ENCODE results near the gene RAPSN.
A peak's percentile ranks its signal among the peaks of the same experiment; 100 is the strongest.

The RAPSN gene

GRCh38 chr11:47406896-47407745, 41.8 kb downstream of the RAPSN start:
- no peak for DNase-seq

DNA sequence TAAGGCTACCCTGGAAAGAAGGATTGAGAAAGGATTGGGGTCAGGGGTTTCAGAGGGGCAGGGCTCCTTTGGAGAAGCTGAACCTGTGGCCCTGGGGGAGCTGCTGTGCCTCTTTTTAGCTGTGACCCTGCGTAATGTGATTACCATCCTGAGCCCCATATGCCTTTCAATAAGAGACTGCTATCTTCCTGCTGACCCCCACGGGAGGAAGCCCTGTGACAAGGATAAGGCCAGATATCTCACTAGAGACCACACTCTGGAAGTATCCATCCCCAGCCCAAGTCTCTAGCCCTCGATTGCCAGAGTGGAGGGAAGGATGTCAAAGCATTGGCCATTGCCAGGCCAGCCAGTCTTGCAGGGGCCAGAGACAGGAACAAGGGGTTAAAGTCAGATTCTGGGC, 45.4 kb downstream of the RAPSN start:
- no peak for DNase-seq

GRCh38 chr11:47403135-47403534, 45.8 kb downstream of the RAPSN start:
- DNase-seq, result no peak

- no peak for DNase-seq
Observed at GRCh38 chr11:47400768-47401279, 48.1 kb downstream of the RAPSN start.

GRCh38 chr11:47399860-47400767, 48.8 kb downstream of the RAPSN start:
- DNase-seq, result no peak

DNA sequence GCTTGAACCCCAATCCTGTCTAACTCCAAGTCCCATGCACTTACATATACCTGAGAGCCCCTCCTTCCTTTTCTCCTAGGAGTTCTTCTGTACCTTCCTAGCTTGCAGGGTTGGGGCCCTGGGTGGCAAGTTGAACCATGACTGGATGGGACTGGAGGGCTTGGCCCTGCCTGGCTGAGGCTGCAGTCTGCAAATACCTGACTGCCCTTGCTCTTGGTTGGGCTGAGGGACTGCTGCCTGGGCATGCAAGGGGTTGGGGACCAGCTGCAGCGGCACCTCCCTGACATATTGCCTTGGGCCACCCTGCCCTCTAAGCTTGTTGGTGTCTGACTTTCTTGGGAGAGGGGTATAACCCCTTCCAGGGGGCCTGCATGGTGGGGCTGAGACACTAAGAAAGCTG, 50.4 kb downstream of the RAPSN start:
- no peak for DNase-seq

GRCh38 chr11:47398011-47398410, 50.9 kb downstream of the RAPSN start:
- no peak for DNase-seq

- DNase-seq, result no peak
Observed at GRCh38 chr11:47396049-47396320, 53.0 kb downstream of the RAPSN start.

DNA sequence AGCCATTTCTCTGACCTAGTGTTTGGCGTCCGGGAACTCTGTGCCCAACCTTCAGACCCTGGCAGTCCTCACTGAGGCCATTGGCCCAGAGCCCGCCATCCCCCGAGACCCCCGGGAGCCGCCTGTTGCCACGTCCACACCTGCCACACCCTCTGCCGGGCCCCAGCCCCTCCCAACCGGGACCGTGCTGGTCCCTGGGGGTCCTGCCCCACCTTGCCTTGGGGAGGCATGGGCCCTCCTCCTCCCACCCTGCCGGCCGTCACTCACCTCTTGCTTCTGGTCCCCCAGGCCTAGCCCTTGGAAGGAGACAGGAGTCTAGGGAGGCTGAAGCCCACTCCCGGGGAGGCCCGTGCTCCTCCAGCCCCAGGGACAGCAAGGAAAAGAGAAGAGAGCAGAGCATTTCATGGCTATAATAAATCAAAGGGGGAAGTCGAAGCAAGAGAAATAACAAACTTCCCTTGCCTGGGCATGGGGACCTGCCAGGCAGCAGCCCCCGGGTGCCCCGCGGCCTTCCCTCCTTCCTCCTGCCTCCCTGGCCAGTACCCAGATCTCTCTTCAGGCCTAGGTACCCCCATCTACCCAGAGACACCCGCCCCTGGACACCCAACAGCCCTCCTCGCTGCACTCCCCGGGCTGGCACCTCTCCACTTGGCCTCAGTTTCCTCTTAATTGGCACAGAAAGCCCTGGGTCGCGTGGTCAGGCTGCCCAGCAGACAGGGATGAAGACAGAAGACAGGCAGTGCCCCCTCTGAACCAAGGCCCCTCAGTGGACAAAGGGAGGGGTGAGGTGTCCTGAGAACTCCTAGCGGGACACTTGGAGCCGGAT, 53.5 kb downstream of the RAPSN start:
- DNase-seq, result no peak

GRCh38 chr11:47394322-47395222, 54.4 kb downstream of the RAPSN start:
- peak; percentile 67 for DNase-seq

- no peak for DNase-seq
Observed at GRCh38 chr11:47394050-47394321, 55.0 kb downstream of the RAPSN start.

- no peak for DNase-seq
Observed at GRCh38 chr11:47393163-47394049, 55.5 kb downstream of the RAPSN start.

GRCh38 chr11:47392546-47393162, 56.3 kb downstream of the RAPSN start:
- DNase-seq, result no peak

DNA sequence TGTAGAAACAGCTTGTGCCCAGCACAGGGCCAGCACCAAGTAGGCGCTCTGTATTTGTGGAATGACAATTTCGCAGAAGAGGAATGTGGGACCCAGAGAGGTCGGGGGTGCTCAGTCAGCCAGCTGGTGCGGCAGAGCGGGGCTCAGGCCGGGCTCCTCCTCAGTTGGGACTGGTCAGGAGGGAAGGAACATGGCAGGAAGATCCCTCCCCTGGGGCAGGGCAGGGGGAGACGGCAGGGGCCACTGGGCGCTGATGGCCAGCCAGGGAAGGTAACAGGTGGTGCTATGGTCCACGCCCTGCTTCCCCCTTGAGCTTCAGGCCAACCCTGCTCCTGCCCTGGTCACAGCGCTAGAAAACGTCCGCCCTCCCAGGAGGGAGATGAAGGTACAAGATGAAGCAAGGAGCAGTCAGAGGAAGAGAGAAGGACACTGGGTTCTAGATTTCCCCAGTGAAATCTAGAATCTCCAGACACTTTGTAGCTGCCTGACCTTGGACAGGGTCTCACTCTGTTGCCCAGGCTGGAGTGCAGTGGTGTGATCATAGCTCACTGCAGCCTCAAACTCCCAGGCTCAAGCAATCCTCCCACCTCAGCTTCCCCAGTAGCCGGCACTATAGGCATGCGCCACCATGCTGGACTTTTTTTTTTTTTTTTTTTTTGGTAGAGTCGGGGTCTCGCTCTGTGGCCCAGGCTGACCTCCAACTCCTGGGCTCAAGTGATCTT, 57.1 kb downstream of the RAPSN start:
- no peak for DNase-seq

- no peak for DNase-seq
Observed at GRCh38 chr11:47391077-47391583, 57.8 kb downstream of the RAPSN start.

DNA sequence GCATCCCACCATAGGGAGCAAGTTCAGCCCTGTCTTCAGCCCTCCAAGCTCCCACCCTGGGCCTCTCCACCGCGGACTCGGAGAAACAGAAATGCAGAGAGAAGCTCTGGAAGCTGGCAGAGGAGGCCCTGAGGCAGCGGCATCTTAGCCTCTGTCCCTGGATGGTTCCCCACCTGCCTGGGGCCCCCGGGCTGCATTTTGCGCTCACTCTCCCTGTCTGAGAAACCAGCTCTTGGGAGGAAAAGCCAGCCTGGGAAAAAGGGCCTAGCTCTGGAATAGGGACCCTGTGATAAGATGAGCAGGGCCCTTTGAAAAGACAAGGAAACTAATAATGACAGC, 58.5 kb downstream of the RAPSN start:
- no peak for DNase-seq

- DNase-seq, result no peak
Observed at GRCh38 chr11:47389577-47390421, 59.1 kb downstream of the RAPSN start.

DNA sequence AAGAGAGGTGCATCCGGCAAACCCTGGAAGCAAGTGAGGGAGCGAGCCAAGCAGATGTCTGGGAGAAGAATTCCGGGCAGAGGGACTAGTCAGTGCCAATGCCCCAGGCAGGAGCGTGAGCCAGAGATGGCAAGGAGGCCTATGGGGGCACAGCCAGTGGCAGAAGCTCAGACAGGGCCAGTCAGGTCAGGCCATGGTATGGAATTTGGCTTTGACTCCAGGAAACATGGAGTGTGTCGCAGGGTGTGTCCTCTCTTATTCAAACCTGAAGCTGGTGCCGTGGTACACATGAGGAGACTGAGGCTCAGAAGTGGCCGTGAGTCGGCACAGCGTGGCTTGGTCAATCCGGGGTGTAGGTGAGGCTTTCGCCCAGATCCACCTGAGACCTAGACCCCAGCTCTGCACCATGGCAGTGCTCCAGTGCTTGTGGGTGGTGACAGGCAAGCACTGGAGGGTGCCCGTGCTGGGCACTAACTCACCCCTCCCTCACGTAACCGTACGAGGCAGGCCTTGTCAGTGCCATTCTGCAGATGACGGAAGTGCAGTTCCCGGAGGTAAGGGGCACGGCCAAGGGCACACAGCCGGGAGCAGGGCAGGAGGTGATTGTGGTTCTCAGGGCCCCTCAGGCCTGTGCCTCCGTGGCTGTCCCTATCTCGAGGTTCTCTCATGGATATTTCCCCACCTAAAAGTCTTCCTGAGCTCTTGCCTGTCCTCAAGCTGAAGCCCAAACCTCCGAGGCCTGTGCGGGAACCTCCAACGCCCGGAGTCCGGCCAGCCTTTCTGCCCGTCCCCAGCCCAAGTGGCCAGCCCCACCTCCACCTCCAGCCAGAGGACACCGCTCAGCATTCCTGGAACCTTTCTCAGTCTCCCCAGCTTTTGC, 60.0 kb downstream of the RAPSN start:
- DNase-seq, result no peak
